WTC11 (cell line): ENCODE results near the gene AMER3.

Experiments used
- CREB1 ChIP-seq: sonication (generic); formaldehyde crosslinking; IDR thresholded peaks from 2 replicates; pipeline ENCODE4 v1.8.0; 2023; ENCODE audit warnings: mild to moderate bottlenecking, missing genetic modification reagents
- FOXK1 ChIP-seq: sonication (generic); formaldehyde crosslinking; IDR thresholded peaks from 2 replicates; pipeline ENCODE4 v1.8.0; 2022; ENCODE audit warnings: mild to moderate bottlenecking, moderate library complexity, missing genetic modification reagents
- NR3C1 ChIP-seq: sonication (generic); formaldehyde crosslinking; conservative IDR thresholded peaks from 2 replicates; pipeline ENCODE4 v1.8.1; 2023; ENCODE audit warnings: low read depth, mild to moderate bottlenecking, missing genetic modification reagents
- SP1 ChIP-seq: sonication (generic); formaldehyde crosslinking; conservative IDR thresholded peaks from 2 replicates; pipeline ENCODE4 v1.8.1; 2022; ENCODE audit warnings: missing genetic modification reagents
- USF1 ChIP-seq: sonication (generic); formaldehyde crosslinking; IDR thresholded peaks from 2 replicates; pipeline ENCODE4 v1.8.0; 2022; ENCODE audit warnings: mild to moderate bottlenecking, missing genetic modification reagents
- ZNF138 ChIP-seq: sonication (generic); formaldehyde crosslinking; conservative IDR thresholded peaks from 2 replicates; pipeline ENCODE4 v1.8.1; 2022; ENCODE audit warnings: mild to moderate bottlenecking, moderate library complexity, missing genetic modification reagents
- TF ChIP-seq, protein P1 (sequence below): sonication (generic); formaldehyde crosslinking; IDR thresholded peaks from 2 replicates; pipeline ENCODE4 v1.8.1; 2023; ENCODE audit warnings: mild to moderate bottlenecking, moderate library complexity, missing genetic modification reagents
- TF ChIP-seq, protein P2 (sequence below): fragments of 200-600 bp; IDR thresholded peaks from 2 replicates; pipeline ENCODE4 v1.8.0; 2022; ENCODE audit warnings: antibody characterized with exemption
- TF ChIP-seq, protein P3 (sequence below): sonication (generic); formaldehyde crosslinking; IDR thresholded peaks from 2 replicates; pipeline ENCODE4 v1.8.1; 2022; ENCODE audit warnings: mild to moderate bottlenecking, moderate library complexity, missing genetic modification reagents
- TF ChIP-seq, protein P4 (sequence below): sonication (generic); formaldehyde crosslinking; IDR thresholded peaks from 2 replicates; pipeline ENCODE4 v1.8.0; 2022; ENCODE audit warnings: mild to moderate bottlenecking, missing genetic modification reagents
- TF ChIP-seq, protein P5 (sequence below): sonication (generic); formaldehyde crosslinking; IDR thresholded peaks from 2 replicates; pipeline ENCODE4 v1.8.0; 2022; ENCODE audit warnings: mild to moderate bottlenecking, missing genetic modification reagents
- TF ChIP-seq, protein P6 (sequence below): sonication (generic); formaldehyde crosslinking; IDR thresholded peaks from 2 replicates; pipeline ENCODE4 v1.8.1; 2023; ENCODE audit warnings: mild to moderate bottlenecking, missing genetic modification reagents, moderate library complexity

- TF ChIP-seq CREB1 (CRISPR knock-in tag) (no peak), NR3C1 (CRISPR knock-in tag) (no peak), ZNF138 (CRISPR knock-in tag) (no peak), FOXK1 (CRISPR knock-in tag) (no peak), USF1 (no peak), SP1 (CRISPR knock-in tag) (no peak)
- TF ChIP-seq, protein P1, sequence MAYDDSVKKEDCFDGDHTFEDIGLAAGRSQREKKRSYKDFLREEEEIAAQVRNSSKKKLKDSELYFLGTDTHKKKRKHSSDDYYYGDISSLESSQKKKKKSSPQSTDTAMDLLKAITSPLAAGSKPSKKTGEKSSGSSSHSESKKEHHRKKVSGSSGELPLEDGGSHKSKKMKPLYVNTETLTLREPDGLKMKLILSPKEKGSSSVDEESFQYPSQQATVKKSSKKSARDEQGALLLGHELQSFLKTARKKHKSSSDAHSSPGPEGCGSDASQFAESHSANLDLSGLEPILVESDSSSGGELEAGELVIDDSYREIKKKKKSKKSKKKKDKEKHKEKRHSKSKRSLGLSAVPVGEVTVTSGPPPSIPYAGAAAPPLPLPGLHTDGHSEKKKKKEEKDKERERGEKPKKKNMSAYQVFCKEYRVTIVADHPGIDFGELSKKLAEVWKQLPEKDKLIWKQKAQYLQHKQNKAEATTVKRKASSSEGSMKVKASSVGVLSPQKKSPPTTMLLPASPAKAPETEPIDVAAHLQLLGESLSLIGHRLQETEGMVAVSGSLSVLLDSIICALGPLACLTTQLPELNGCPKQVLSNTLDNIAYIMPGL (CRISPR knock-in tag), result no peak
- TF ChIP-seq, protein P2, sequence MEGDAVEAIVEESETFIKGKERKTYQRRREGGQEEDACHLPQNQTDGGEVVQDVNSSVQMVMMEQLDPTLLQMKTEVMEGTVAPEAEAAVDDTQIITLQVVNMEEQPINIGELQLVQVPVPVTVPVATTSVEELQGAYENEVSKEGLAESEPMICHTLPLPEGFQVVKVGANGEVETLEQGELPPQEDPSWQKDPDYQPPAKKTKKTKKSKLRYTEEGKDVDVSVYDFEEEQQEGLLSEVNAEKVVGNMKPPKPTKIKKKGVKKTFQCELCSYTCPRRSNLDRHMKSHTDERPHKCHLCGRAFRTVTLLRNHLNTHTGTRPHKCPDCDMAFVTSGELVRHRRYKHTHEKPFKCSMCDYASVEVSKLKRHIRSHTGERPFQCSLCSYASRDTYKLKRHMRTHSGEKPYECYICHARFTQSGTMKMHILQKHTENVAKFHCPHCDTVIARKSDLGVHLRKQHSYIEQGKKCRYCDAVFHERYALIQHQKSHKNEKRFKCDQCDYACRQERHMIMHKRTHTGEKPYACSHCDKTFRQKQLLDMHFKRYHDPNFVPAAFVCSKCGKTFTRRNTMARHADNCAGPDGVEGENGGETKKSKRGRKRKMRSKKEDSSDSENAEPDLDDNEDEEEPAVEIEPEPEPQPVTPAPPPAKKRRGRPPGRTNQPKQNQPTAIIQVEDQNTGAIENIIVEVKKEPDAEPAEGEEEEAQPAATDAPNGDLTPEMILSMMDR, result no peak
- TF ChIP-seq, protein P3, sequence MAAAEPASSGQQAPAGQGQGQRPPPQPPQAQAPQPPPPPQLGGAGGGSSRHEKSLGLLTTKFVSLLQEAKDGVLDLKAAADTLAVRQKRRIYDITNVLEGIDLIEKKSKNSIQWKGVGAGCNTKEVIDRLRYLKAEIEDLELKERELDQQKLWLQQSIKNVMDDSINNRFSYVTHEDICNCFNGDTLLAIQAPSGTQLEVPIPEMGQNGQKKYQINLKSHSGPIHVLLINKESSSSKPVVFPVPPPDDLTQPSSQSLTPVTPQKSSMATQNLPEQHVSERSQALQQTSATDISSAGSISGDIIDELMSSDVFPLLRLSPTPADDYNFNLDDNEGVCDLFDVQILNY (CRISPR knock-in tag), result no peak
- TF ChIP-seq, protein P4, sequence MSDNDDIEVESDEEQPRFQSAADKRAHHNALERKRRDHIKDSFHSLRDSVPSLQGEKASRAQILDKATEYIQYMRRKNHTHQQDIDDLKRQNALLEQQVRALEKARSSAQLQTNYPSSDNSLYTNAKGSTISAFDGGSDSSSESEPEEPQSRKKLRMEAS (CRISPR knock-in tag), result no peak
- TF ChIP-seq, protein P5, sequence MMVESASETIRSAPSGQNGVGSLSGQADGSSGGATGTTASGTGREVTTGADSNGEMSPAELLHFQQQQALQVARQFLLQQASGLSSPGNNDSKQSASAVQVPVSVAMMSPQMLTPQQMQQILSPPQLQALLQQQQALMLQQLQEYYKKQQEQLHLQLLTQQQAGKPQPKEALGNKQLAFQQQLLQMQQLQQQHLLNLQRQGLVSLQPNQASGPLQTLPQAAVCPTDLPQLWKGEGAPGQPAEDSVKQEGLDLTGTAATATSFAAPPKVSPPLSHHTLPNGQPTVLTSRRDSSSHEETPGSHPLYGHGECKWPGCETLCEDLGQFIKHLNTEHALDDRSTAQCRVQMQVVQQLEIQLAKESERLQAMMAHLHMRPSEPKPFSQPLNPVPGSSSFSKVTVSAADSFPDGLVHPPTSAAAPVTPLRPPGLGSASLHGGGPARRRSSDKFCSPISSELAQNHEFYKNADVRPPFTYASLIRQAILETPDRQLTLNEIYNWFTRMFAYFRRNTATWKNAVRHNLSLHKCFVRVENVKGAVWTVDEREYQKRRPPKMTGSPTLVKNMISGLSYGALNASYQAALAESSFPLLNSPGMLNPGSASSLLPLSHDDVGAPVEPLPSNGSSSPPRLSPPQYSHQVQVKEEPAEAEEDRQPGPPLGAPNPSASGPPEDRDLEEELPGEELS (CRISPR knock-in tag), result no peak
- TF ChIP-seq, protein P6, sequence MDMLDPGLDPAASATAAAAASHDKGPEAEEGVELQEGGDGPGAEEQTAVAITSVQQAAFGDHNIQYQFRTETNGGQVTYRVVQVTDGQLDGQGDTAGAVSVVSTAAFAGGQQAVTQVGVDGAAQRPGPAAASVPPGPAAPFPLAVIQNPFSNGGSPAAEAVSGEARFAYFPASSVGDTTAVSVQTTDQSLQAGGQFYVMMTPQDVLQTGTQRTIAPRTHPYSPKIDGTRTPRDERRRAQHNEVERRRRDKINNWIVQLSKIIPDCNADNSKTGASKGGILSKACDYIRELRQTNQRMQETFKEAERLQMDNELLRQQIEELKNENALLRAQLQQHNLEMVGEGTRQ (CRISPR knock-in tag), result no peak
These were observed 25.7 kb upstream of the AMER3 start for GRCh38 chr2:130729322-130730299.
